Measurements from ENCODE around the gene PKHD1.

Gene PKHD1

GRCh38 chr6:51743999-51744398 is 343.4 kb downstream of the PKHD1 start:
- TF ChIP-seq POLR2AphosphoS5 (IDR thresholded peaks at IDR 0.05; ENCODE audit: borderline replicate concordance, low read depth, low read length) (no peak), EZH2 (IDR thresholded peaks at IDR 0.05) (no peak), FOXP2 (optimal IDR thresholded peaks at IDR 0.05; ENCODE audit: control extremely low read depth, extremely low read length, insufficient read depth) (no peak)
- H3K36me3 ChIP-seq (ENCODE audit: insufficient read depth, low read length), result peaks cover 8% of the 10 kb centered on the region; the same call in 1 of the 2 replicates
- no peak overlapping the region for H3K9ac ChIP-seq (ENCODE audit: insufficient read length)
- no peak for DNase-seq (ENCODE audit: low read depth, low spot score)
- H3K27ac ChIP-seq, result no peak overlapping the region
- no peak overlapping the region for H3K4me3 ChIP-seq
- H3K9me3 ChIP-seq (ENCODE audit: low read depth, low read length), result no peaks in the 10 kb centered on the region

- TF ChIP-seq EZH2 (IDR thresholded peaks at IDR 0.05) (no peak), POLR2AphosphoS5 (IDR thresholded peaks at IDR 0.05; ENCODE audit: borderline replicate concordance, low read depth, low read length) (no peak), FOXP2 (optimal IDR thresholded peaks at IDR 0.05; ENCODE audit: control extremely low read depth, extremely low read length, insufficient read depth) (no peak)
- Histone ChIP-seq H3K4me3 (no peak overlapping the region), H3K9me3 (ENCODE audit: low read depth, low read length) (no peaks in the 10 kb centered on the region), H3K9ac (ENCODE audit: insufficient read length) (no peak overlapping the region), H3K36me3 (ENCODE audit: insufficient read depth, low read length) (0 out of 2 replicates have a peak, but pooled peaks cover 2% of the 10 kb centered on the region), H3K27ac (no peak overlapping the region)
- DNase-seq (ENCODE audit: low read depth, low spot score), result no peak
These were observed 346.8 kb downstream of the PKHD1 start for GRCh38 chr6:51740658-51741057.

- DNase-seq (ENCODE audit: low read depth, low spot score), result no peak
- no peak overlapping the region for H3K27ac ChIP-seq
- H3K9me3 ChIP-seq (ENCODE audit: low read depth, low read length), result no peaks in the 10 kb centered on the region
These were observed 348.8 kb downstream of the PKHD1 start for GRCh38 chr6:51738614-51739013.

GRCh38 chr6:51737580-51738360 is 349.6 kb downstream of the PKHD1 start:
- no peak overlapping the region for H3K27ac ChIP-seq
- 0 out of 2 replicates have a peak, but pooled peaks cover 2% of the 10 kb centered on the region for H3K36me3 ChIP-seq (ENCODE audit: insufficient read depth, low read length)
- H3K9me3 ChIP-seq (ENCODE audit: low read depth, low read length), result no peaks in the 10 kb centered on the region
- H3K9ac ChIP-seq (ENCODE audit: insufficient read length), result no peak overlapping the region
- H3K4me3 ChIP-seq, result no peak overlapping the region
- TF ChIP-seq EZH2 (IDR thresholded peaks at IDR 0.05) (no peak), POLR2AphosphoS5 (IDR thresholded peaks at IDR 0.05; ENCODE audit: borderline replicate concordance, low read depth, low read length) (no peak), FOXP2 (optimal IDR thresholded peaks at IDR 0.05; ENCODE audit: control extremely low read depth, extremely low read length, insufficient read depth) (no peak)
- no peak for DNase-seq (ENCODE audit: low read depth, low spot score)

More at GRCh38 chr6:51738614-51739013, 348.8 kb downstream of the PKHD1 start:
- TF ChIP-seq POLR2AphosphoS5 (IDR thresholded peaks at IDR 0.05; ENCODE audit: borderline replicate concordance, low read depth, low read length) (no peak), EZH2 (IDR thresholded peaks at IDR 0.05) (no peak), FOXP2 (optimal IDR thresholded peaks at IDR 0.05; ENCODE audit: control extremely low read depth, extremely low read length, insufficient read depth) (no peak)
- no peak overlapping the region for H3K9ac ChIP-seq (ENCODE audit: insufficient read length)
- no peak overlapping the region for H3K4me3 ChIP-seq
- 0 out of 2 replicates have a peak, but pooled peaks cover 2% of the 10 kb centered on the region for H3K36me3 ChIP-seq (ENCODE audit: insufficient read depth, low read length)

GRCh38 chr6:51725155-51725554 is 362.3 kb downstream of the PKHD1 start:
- H3K9me3 ChIP-seq (ENCODE audit: low read depth, low read length), result no peaks in the 10 kb centered on the region
- H3K4me3 ChIP-seq, result no peak overlapping the region
- no peaks in the 10 kb centered on the region for H3K36me3 ChIP-seq (ENCODE audit: insufficient read depth, low read length)
- no peak overlapping the region for H3K9ac ChIP-seq (ENCODE audit: insufficient read length)
- no peak for TF ChIP-seq POLR2AphosphoS5 (IDR thresholded peaks at IDR 0.05; ENCODE audit: borderline replicate concordance, low read depth, low read length)
- no peak for TF ChIP-seq EZH2 (IDR thresholded peaks at IDR 0.05)
- TF ChIP-seq FOXP2 (optimal IDR thresholded peaks at IDR 0.05; ENCODE audit: control extremely low read depth, extremely low read length, insufficient read depth), result no peak
- DNase-seq (ENCODE audit: low read depth, low spot score), result no peak
- H3K27ac ChIP-seq, result no peak overlapping the region

- Histone ChIP-seq H3K9me3 (ENCODE audit: low read depth, low read length) (no peaks in the 10 kb centered on the region), H3K36me3 (ENCODE audit: insufficient read depth, low read length) (no peaks in the 10 kb centered on the region), H3K27ac (no peak overlapping the region), H3K4me3 (no peak overlapping the region), H3K9ac (ENCODE audit: insufficient read length) (no peak overlapping the region)
- TF ChIP-seq EZH2 (IDR thresholded peaks at IDR 0.05) (no peak), POLR2AphosphoS5 (IDR thresholded peaks at IDR 0.05; ENCODE audit: borderline replicate concordance, low read depth, low read length) (no peak), FOXP2 (optimal IDR thresholded peaks at IDR 0.05; ENCODE audit: control extremely low read depth, extremely low read length, insufficient read depth) (no peak)
- no peak for DNase-seq (ENCODE audit: low read depth, low spot score)
These were observed 367.1 kb downstream of the PKHD1 start for GRCh38 chr6:51720327-51720726.

GRCh38 chr6:51719297-51719696 is 368.1 kb downstream of the PKHD1 start:
- no peak overlapping the region for H3K9ac ChIP-seq (ENCODE audit: insufficient read length)
- no peak overlapping the region for H3K4me3 ChIP-seq
- peak overlapping the region; percentile 10; the same call in 1 of the 2 replicates for H3K27ac ChIP-seq
- no peaks in the 10 kb centered on the region for H3K36me3 ChIP-seq (ENCODE audit: insufficient read depth, low read length)
- no peak for DNase-seq (ENCODE audit: low read depth, low spot score)
- no peaks in the 10 kb centered on the region for H3K9me3 ChIP-seq (ENCODE audit: low read depth, low read length)
- no peak for TF ChIP-seq POLR2AphosphoS5 (IDR thresholded peaks at IDR 0.05; ENCODE audit: borderline replicate concordance, low read depth, low read length)
- TF ChIP-seq EZH2 (IDR thresholded peaks at IDR 0.05), result no peak
- no peak for TF ChIP-seq FOXP2 (optimal IDR thresholded peaks at IDR 0.05; ENCODE audit: control extremely low read depth, extremely low read length, insufficient read depth)

- H3K27ac ChIP-seq, result no peak overlapping the region
- no peak overlapping the region for H3K9ac ChIP-seq (ENCODE audit: insufficient read length)
- DNase-seq (ENCODE audit: low read depth, low spot score), result no peak
- TF ChIP-seq FOXP2 (optimal IDR thresholded peaks at IDR 0.05; ENCODE audit: control extremely low read depth, extremely low read length, insufficient read depth), result no peak
- TF ChIP-seq POLR2AphosphoS5 (IDR thresholded peaks at IDR 0.05; ENCODE audit: borderline replicate concordance, low read depth, low read length), result no peak
- no peak for TF ChIP-seq EZH2 (IDR thresholded peaks at IDR 0.05)
- no peak overlapping the region for H3K4me3 ChIP-seq
- no peaks in the 10 kb centered on the region for H3K9me3 ChIP-seq (ENCODE audit: low read depth, low read length)
- no peaks in the 10 kb centered on the region for H3K36me3 ChIP-seq (ENCODE audit: insufficient read depth, low read length)
These were observed 368.9 kb downstream of the PKHD1 start for GRCh38 chr6:51718533-51718932.

All from SK-N-MC (cell line).